Liver (tissue), 3 donors: Measurements from ENCODE around the gene ADAMTS2.

Experiments
- EGR1 ChIP-seq, 2 donors: IDR thresholded peaks; 2 replicates each; pipeline ENCODE4 v1.6.1; 2016 to 2018; ENCODE audit warnings: antibody characterized with exemption in 2 of 2, low read depth in 2 of 2
- FOXA1 ChIP-seq: IDR thresholded peaks from 2 replicates; pipeline ENCODE4 v1.6.1; 2016; ENCODE audit warnings: antibody characterized with exemption
- GABPA ChIP-seq, 2 donors: IDR thresholded peaks in 1 of 2; conservative IDR thresholded peaks in 1 of 2; 2 replicates each; pipeline ENCODE4 v1.6.1; 2016; ENCODE audit warnings: antibody characterized with exemption in 2 of 2, mild to moderate bottlenecking in 1 of 2, moderate library complexity in 1 of 2
- HNF4A ChIP-seq, 2 donors: conservative IDR thresholded peaks; 2 replicates each; pipeline ENCODE4 v1.6.1; 2016; ENCODE audit warnings: antibody characterized with exemption in 2 of 2, mild to moderate bottlenecking in 2 of 2
- HNF4G ChIP-seq: IDR thresholded peaks from 2 replicates; pipeline ENCODE4 v1.6.1; 2016; ENCODE audit warnings: antibody characterized with exemption
- JUND ChIP-seq, 2 donors: IDR thresholded peaks; 2 replicates each; pipeline ENCODE4 v1.6.1; 2016; ENCODE audit warnings: antibody characterized with exemption in 2 of 2
- RAD21 ChIP-seq, 2 donors: IDR thresholded peaks; 2 replicates each; pipeline ENCODE4 v1.6.1; 2016; ENCODE audit warnings: antibody characterized with exemption in 2 of 2, mild to moderate bottlenecking in 2 of 2
- RXRA ChIP-seq, 2 donors: IDR thresholded peaks; 2 replicates each; pipeline ENCODE4 v1.6.1; 2017 to 2018; ENCODE audit warnings: antibody characterized with exemption in 2 of 2, mild to moderate bottlenecking in 1 of 2
- TAF1 ChIP-seq: conservative IDR thresholded peaks from 2 replicates; pipeline ENCODE4 v1.6.1; 2016; ENCODE audit warnings: antibody characterized with exemption, mild to moderate bottlenecking
- YY1 ChIP-seq: IDR thresholded peaks from 2 replicates; pipeline ENCODE4 v1.6.1; 2016; ENCODE audit warnings: antibody characterized with exemption, mild to moderate bottlenecking
- TF ChIP-seq, protein P1 (sequence below): fragments of 150-350 bp; IDR thresholded peaks from 2 replicates; pipeline ENCODE4 v1.5.1; 2017; ENCODE audit warnings: improper control_type of control experiment, low read depth, low read length; ENCODE audit not compliant: missing input control
- TF ChIP-seq, protein P2 (sequence below): IDR thresholded peaks from 2 replicates; pipeline ENCODE4 v1.6.1; 2016; ENCODE audit warnings: antibody characterized with exemption
- donor health status: healthy.
- donor health status: healthy.

DNA sequence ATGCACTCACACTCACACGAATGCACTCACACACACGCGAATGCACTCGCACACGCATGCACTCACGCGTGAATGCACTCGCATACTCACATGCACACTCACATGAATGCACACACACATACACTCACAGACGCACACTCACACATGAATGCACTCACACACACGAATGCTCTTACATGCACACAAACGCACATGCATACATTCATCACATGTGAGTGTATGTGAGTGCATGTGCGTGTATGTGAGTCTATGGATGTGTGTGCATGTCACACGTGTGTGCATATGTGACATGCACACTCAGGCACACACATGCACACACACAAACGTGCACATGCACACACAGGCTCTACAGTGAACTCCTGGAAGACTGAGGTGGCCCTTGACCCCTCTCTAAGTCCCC lies 121.7 kb downstream of the ADAMTS2 start:
- TF ChIP-seq YY1 (no peak), EGR1 (IDR thresholded peaks at IDR 0.05; ENCODE audit: low read depth in 2 of 2) (no peak), RAD21 (IDR thresholded peaks at IDR 0.05) (no peak), GABPA (IDR thresholded peaks at IDR 0.05 in 1 of 2, conservative IDR thresholded peaks at IDR 0.05 in 1 of 2) (no peak), JUND (IDR thresholded peaks at IDR 0.05) (no peak), HNF4A (conservative IDR thresholded peaks at IDR 0.05) (no peak), HNF4G (no peak), RXRA (IDR thresholded peaks at IDR 0.05) (no peak), TAF1 (no peak), FOXA1 (no peak)
- TF ChIP-seq, protein P1, sequence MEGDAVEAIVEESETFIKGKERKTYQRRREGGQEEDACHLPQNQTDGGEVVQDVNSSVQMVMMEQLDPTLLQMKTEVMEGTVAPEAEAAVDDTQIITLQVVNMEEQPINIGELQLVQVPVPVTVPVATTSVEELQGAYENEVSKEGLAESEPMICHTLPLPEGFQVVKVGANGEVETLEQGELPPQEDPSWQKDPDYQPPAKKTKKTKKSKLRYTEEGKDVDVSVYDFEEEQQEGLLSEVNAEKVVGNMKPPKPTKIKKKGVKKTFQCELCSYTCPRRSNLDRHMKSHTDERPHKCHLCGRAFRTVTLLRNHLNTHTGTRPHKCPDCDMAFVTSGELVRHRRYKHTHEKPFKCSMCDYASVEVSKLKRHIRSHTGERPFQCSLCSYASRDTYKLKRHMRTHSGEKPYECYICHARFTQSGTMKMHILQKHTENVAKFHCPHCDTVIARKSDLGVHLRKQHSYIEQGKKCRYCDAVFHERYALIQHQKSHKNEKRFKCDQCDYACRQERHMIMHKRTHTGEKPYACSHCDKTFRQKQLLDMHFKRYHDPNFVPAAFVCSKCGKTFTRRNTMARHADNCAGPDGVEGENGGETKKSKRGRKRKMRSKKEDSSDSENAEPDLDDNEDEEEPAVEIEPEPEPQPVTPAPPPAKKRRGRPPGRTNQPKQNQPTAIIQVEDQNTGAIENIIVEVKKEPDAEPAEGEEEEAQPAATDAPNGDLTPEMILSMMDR, result no peak
- TF ChIP-seq, protein P2, sequence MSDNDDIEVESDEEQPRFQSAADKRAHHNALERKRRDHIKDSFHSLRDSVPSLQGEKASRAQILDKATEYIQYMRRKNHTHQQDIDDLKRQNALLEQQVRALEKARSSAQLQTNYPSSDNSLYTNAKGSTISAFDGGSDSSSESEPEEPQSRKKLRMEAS, result no peak
